Hepatocyte (in vitro differentiated cells): Measurements from ENCODE around the gene LPAR1.

Source experiments
- CTCF ChIP-seq: fragments of 200-600 bp; sonication (generic); IDR thresholded peaks from 2 replicates; pipeline ENCODE4 v1.5.1; 2016; ENCODE audit warnings: antibody characterized with exemption, mild to moderate bottlenecking; ENCODE audit not compliant: poor library complexity
- EZH2 ChIP-seq: fragments of 200-600 bp; sonication (generic); IDR thresholded peaks from 2 replicates; pipeline ENCODE4 v1.6.1; 2016; ENCODE audit warnings: antibody characterized with exemption, mild to moderate bottlenecking, borderline replicate concordance
- EZH2phosphoT487 ChIP-seq: fragments of 200-600 bp; sonication (generic); IDR thresholded peaks from one replicate; pipeline ENCODE4 v1.6.1; 2018; ENCODE audit warnings: antibody characterized with exemption, mild to moderate bottlenecking, low read depth, moderate library complexity; ENCODE audit not compliant: unreplicated experiment, severe bottlenecking

GRCh38 chr9:110828264-110828663 is 210.0 kb downstream of the LPAR1 start:
- TF ChIP-seq EZH2 (no peak), CTCF (no peak), EZH2phosphoT487 (no peak)
